ENCODE data around the gene PPM1A. TPM values are rescaled to one million over a fixed set of nuclear protein-coding genes. Genes with fewer than 3 reads are reported as not detected.
"Not testable (repeated sequence)": the region's sequence is repeated elsewhere in the genome, so short reads cannot be mapped to it uniquely, and the experiment has no call there.

The PPM1A gene
- total and polyA plus RNA-seq, 7 experiments from 2014 or later, result 15.7 to 71.4 (median 43.0) TPM

DNA sequence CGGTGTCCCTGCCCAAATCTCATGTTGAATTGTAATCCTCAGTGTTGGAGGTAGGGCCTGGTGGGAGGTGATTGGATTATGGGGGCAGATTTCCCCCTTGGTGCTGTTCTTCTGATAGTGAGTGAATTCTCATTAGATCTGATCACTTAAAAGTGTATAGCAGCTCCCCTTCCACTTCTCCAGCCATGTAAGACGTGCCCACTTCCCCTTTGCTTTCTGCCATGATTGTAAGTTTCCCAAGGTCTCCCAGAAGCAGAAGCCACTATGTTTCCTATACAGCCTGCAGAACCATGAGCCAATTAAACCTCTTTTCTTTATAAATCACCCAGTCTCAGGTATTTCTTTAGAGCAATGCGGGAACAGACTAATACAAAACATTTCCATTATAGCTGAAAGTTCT is 71.8 kb downstream of the PPM1A start:
- intact Hi-C loops (cut with micrococcal nuclease); H3K4me3 ChIP-seq (ENCODE audit: low read length); POLR2A ChIA-PET; H3K27me3 ChIP-seq (ENCODE audit: control insufficient read depth in 2 of 2, insufficient read depth in 2 of 2, low read length in 2 of 2); H3K4me1 Mint-ChIP-seq; H3K4me3 Mint-ChIP-seq; H3K36me3 Mint-ChIP-seq; H3K9me3 Mint-ChIP-seq; H3K9me3 ChIP-seq (ENCODE audit: control insufficient read depth in 2 of 3, low read length in 3 of 3); H3K4me1 ChIP-seq (ENCODE audit: control insufficient read depth in 2 of 2, insufficient read depth in 2 of 2, low read length in 2 of 2); H3K36me3 ChIP-seq (ENCODE audit: control insufficient read depth in 2 of 3, insufficient read depth in 3 of 3, low read length in 3 of 3); H3K27ac Mint-ChIP-seq; DNase-seq; H3K27ac ChIP-seq (ENCODE audit: low read depth, low read length); ATAC-seq: not testable (repeated sequence)
- CTCF ChIA-PET, result interaction anchor here (0.6 kb wide), 1 partner anchor 72 kb away, joined by 3 read pairs; the partner anchor contains the start of gene PPM1A
- peaks cover 4 to 44% (median 10%) of the 10 kb centered on the region in 5 donors for H3K27me3 Mint-ChIP-seq

- Mint-ChIP-seq H3K27me3 (peaks cover 5 to 52% (median 15%) of the 10 kb centered on the region in 5 donors), H3K9me3 (no peaks in the 10 kb centered on the region), H3K4me1 (peaks cover 0 to 14% (median 11%) of the 10 kb centered on the region in 7 donors), H3K36me3 (no peaks in the 10 kb centered on the region), H3K27ac (no peak overlapping the region), H3K4me3 (no peak overlapping the region)
- Histone ChIP-seq H3K4me1 (ENCODE audit: control insufficient read depth in 2 of 2, insufficient read depth in 2 of 2, low read length in 2 of 2) (peaks cover 0 to 3% of the 10 kb centered on the region in 2 donors), H3K9me3 (ENCODE audit: control insufficient read depth in 2 of 3, low read length in 3 of 3) (no peaks in the 10 kb centered on the region), H3K4me3 (ENCODE audit: low read length) (no peak overlapping the region), H3K27me3 (ENCODE audit: control insufficient read depth in 2 of 2, insufficient read depth in 2 of 2, low read length in 2 of 2) (no peaks in the 10 kb centered on the region), H3K36me3 (ENCODE audit: control insufficient read depth in 2 of 3, insufficient read depth in 3 of 3, low read length in 3 of 3) (no peaks in the 10 kb centered on the region), H3K27ac (ENCODE audit: low read depth, low read length) (no peak overlapping the region)
- CTCF ChIA-PET, result no interaction called here
- POLR2A ChIA-PET, result no interaction called here
- ATAC-seq (no peak), DNase-seq (no peak)
- intact Hi-C loops (cut with micrococcal nuclease), result no loop called here
These were observed 74.3 kb downstream of the PPM1A start for GRCh38 chr14:60323199-60323896.

DNA sequence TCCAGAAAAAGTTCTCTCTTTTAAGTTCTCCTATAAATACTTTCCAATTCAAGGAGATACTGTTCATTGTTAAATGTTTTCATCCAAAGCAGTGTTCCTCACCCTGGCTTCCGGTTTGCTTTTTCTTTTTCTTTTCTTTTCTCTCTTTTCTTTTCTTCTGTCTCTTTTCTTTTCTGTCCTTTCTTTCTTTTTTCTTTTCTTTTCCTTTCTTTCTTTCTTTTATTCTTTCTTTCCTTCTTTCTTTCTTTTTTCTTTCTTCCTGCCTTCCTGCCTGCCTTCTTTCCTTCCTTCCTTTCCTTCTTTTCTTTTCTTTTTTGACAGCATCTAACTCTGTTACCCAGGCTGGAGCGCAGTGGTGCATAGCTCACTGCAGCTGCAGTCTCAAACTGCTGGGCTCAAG is 75.8 kb downstream of the PPM1A start:
- peaks cover 0 to 2% (median 0%) of the 10 kb centered on the region in 5 donors for H3K36me3 Mint-ChIP-seq
- Histone ChIP-seq H3K27ac (ENCODE audit: low read depth, low read length) (no peak overlapping the region), H3K27me3 (ENCODE audit: control insufficient read depth in 2 of 2, insufficient read depth in 2 of 2, low read length in 2 of 2) (no peaks in the 10 kb centered on the region), H3K9me3 (ENCODE audit: control insufficient read depth in 2 of 3, low read length in 3 of 3) (no peaks in the 10 kb centered on the region), H3K4me3 (ENCODE audit: low read length) (no peak overlapping the region), H3K36me3 (ENCODE audit: control insufficient read depth in 2 of 3, insufficient read depth in 3 of 3, low read length in 3 of 3) (no peaks in the 10 kb centered on the region), H3K4me1 (ENCODE audit: control insufficient read depth in 2 of 2, insufficient read depth in 2 of 2, low read length in 2 of 2) (peaks cover 0 to 3% of the 10 kb centered on the region in 2 donors)
- intact Hi-C loops (cut with micrococcal nuclease), result no loop called here
- H3K4me1 Mint-ChIP-seq, result peaks cover 0 to 19% (median 11%) of the 10 kb centered on the region in 7 donors
- CTCF ChIA-PET, result no interaction called here
- no peaks in the 10 kb centered on the region for H3K9me3 Mint-ChIP-seq
- H3K4me3 Mint-ChIP-seq, result no peak overlapping the region
- no peak overlapping the region for H3K27ac Mint-ChIP-seq
- DNase-seq (no peak), ATAC-seq (no peak)
- H3K27me3 Mint-ChIP-seq, result peaks cover 5 to 47% (median 15%) of the 10 kb centered on the region in 5 donors
- POLR2A ChIA-PET, result no interaction called here

DNA sequence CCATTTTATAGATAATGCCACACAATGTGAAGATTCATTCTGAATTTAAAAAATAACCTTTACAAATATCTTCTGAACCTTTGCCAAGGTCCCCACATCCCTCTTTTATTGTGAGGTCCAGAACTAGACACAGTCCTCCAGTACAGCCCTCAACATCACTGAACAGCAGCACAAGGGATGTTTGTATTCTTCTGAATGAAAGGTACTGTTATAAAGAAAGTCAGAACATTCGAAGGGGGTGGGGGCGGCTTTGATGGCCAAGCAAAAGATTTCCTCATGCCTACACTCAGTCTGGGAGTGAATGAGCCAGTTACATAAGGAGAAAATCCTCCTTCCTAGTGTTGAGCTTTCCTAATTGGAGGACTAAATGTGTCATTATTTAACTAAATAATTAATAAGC is 77.3 kb downstream of the PPM1A start:
- CTCF ChIA-PET, result interaction anchor here (1.3 to 1.7 kb wide), 2 partner anchors 73 to 142 kb away, joined by 3 read pairs; no protein-coding TSS in a partner anchor

DNA sequence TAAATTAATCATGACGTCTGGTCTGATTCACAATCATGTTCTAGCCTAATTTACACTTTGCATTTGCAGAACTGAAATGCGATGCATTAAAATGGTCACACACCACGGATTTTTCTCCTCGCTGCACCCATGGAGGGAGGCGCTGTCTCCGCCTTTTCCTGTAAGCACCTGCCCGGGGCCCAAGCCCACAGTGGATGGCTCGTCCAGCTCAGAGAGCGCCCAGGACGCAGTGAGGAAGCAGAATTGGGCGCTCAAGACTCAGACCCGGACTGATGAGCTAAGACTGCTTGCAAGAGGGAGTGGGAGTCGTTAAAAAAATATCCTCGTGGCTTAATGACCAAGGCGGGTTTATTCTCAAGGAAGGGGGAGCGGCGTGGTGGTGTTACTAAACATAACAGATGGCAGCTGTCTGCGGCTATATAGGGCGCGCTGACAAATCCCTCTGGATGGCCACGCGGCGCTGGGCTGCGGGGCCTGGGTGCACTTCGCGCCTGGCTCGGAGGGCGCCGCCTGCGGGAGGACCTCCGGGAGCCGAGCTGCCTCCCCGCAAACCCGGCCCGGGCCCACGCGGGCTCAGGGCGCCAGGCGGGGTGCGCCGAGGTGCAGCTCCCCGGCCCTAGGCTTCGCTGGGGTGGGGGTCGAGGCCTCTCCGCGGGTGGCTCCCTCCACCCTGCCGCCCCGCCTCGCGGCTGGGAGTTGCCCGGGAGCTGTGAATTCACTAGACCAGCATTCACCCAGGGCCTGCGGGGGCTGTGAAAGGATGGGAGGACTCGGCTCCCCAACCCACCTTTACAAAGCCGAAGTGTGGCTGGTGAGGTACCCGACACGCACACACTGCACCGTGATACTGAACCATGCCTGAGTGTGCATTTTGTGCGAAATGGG is 78.7 kb downstream of the PPM1A start:
- Mint-ChIP-seq H3K27ac (peak overlapping the region in 8 of 9 donors; percentile 24 to 95 (median 70)), H3K4me3 (peak overlapping the region; percentile 79 to 99 (median 92)), H3K4me1 (peaks cover 9 to 38% (median 25%) of the 10 kb centered on the region in 7 donors), H3K9me3 (peaks cover 0 to 4% (median 0%) of the 10 kb centered on the region in 11 donors), H3K36me3 (peaks cover 0 to 2% (median 0%) of the 10 kb centered on the region in 5 donors), H3K27me3 (peaks cover 5 to 33% (median 17%) of the 10 kb centered on the region in 5 donors)
- Histone ChIP-seq H3K4me1 (ENCODE audit: control insufficient read depth in 2 of 2, insufficient read depth in 2 of 2, low read length in 2 of 2) (peaks cover 4 to 9% of the 10 kb centered on the region in 2 donors), H3K9me3 (ENCODE audit: control insufficient read depth in 2 of 3, low read length in 3 of 3) (no peaks in the 10 kb centered on the region), H3K36me3 (ENCODE audit: control insufficient read depth in 2 of 3, insufficient read depth in 3 of 3, low read length in 3 of 3) (no peaks in the 10 kb centered on the region), H3K27me3 (ENCODE audit: control insufficient read depth in 2 of 2, insufficient read depth in 2 of 2, low read length in 2 of 2) (no peaks in the 10 kb centered on the region), H3K4me3 (ENCODE audit: low read length) (peak overlapping the region; percentile 50), H3K27ac (ENCODE audit: low read depth, low read length) (peak overlapping the region; percentile 45)
- CTCF ChIA-PET, result interaction anchor here (0.6 to 1.7 kb wide), 6 partner anchors 12 to 148 kb away, joined by 3 read pairs; no protein-coding TSS in a partner anchor
- intact Hi-C loops (cut with micrococcal nuclease), result loop anchor here in 1 of 2 donors (1.0 kb wide), 2 partner anchors 61 to 79 kb away; no protein-coding TSS in a partner anchor
- POLR2A ChIA-PET, result interaction anchor here (1.3 kb wide), 1 partner anchor 79 kb away, joined by 4 read pairs; the partner anchor contains the start of gene PPM1A
- DNase-seq, result peak; percentile 16 to 45 (median 33)
- peak; percentile 41 for ATAC-seq

More for the DNA sequence above, 77.3 kb downstream of the PPM1A start:
- Histone ChIP-seq H3K4me1 (ENCODE audit: control insufficient read depth in 2 of 2, insufficient read depth in 2 of 2, low read length in 2 of 2) (peaks cover 4 to 9% of the 10 kb centered on the region in 2 donors), H3K27ac (ENCODE audit: low read depth, low read length) (no peak overlapping the region), H3K27me3 (ENCODE audit: control insufficient read depth in 2 of 2, insufficient read depth in 2 of 2, low read length in 2 of 2) (no peaks in the 10 kb centered on the region), H3K4me3 (ENCODE audit: low read length) (no peak overlapping the region), H3K9me3 (ENCODE audit: control insufficient read depth in 2 of 3, low read length in 3 of 3) (no peaks in the 10 kb centered on the region), H3K36me3 (ENCODE audit: control insufficient read depth in 2 of 3, insufficient read depth in 3 of 3, low read length in 3 of 3) (no peaks in the 10 kb centered on the region)
- Mint-ChIP-seq H3K27me3 (peaks cover 5 to 39% (median 15%) of the 10 kb centered on the region in 5 donors), H3K4me3 (no peak overlapping the region), H3K36me3 (peaks cover 0 to 2% (median 0%) of the 10 kb centered on the region in 5 donors), H3K27ac (no peak overlapping the region), H3K9me3 (peaks cover 0 to 4% (median 0%) of the 10 kb centered on the region in 11 donors), H3K4me1 (peaks cover 5 to 26% (median 17%) of the 10 kb centered on the region in 7 donors)
- ATAC-seq (no peak), DNase-seq (no peak)
- intact Hi-C loops (cut with micrococcal nuclease), result no loop called here
- POLR2A ChIA-PET, result interaction anchor here (0.6 kb wide), 1 partner anchor 78 kb away, joined by 4 read pairs; no protein-coding TSS in a partner anchor

- intact Hi-C loops (cut with micrococcal nuclease), result no loop called here
- H3K9me3 Mint-ChIP-seq, result peaks cover 0 to 4% (median 0%) of the 10 kb centered on the region in 11 donors
These were observed 79.6 kb downstream of the PPM1A start for GRCh38 chr14:60328583-60328982.

More at GRCh38 chr14:60328583-60328982, 79.6 kb downstream of the PPM1A start:
- Mint-ChIP-seq H3K36me3 (peaks cover 0 to 2% (median 0%) of the 10 kb centered on the region in 5 donors), H3K27me3 (peaks cover 6 to 36% (median 25%) of the 10 kb centered on the region in 5 donors), H3K4me3 (peak overlapping the region; percentile 17 to 87 (median 56)), H3K27ac (no peak overlapping the region), H3K4me1 (peaks cover 12 to 46% (median 29%) of the 10 kb centered on the region in 7 donors)
- ATAC-seq, result no peak
- DNase-seq, result no peak
- no peak overlapping the region for H3K27ac ChIP-seq (ENCODE audit: low read depth, low read length)
- no peak overlapping the region for H3K4me3 ChIP-seq (ENCODE audit: low read length)
- H3K9me3 ChIP-seq (ENCODE audit: control insufficient read depth in 2 of 3, low read length in 3 of 3), result no peaks in the 10 kb centered on the region
- no peaks in the 10 kb centered on the region for H3K36me3 ChIP-seq (ENCODE audit: control insufficient read depth in 2 of 3, insufficient read depth in 3 of 3, low read length in 3 of 3)
- H3K4me1 ChIP-seq (ENCODE audit: control insufficient read depth in 2 of 2, insufficient read depth in 2 of 2, low read length in 2 of 2), result peaks cover 4 to 13% of the 10 kb centered on the region in 2 donors
- H3K27me3 ChIP-seq (ENCODE audit: control insufficient read depth in 2 of 2, insufficient read depth in 2 of 2, low read length in 2 of 2), result no peaks in the 10 kb centered on the region
- ChIA-PET CTCF (no interaction called here), POLR2A (no interaction called here)

Measured in naive thymus-derived CD4-positive, alpha-beta T cell (primary cell).